DND-41 (cell line): Measurements from ENCODE around the gene HNF1B.

ENCODE experiments used
- ATAC-seq: fragments of 200-7000 bp; cut with Tn5 transposase; 3 replicates; pipeline ENCODE4 v1.9.1; 2021; ENCODE audit warnings: low read depth; ENCODE audit not compliant: insufficient read depth
- DNase-seq: peaks from one replicate; pipeline ENCODE4 v3.0.0-alpha.2; 2020
- H2AFZ ChIP-seq: 2 replicates; pipeline ENCODE4 v1.6.0; 2012; ENCODE audit warnings: low read depth, low read length
- H3K27ac ChIP-seq: 2 replicates; pipeline ENCODE4 v1.5.1; 2012; ENCODE audit warnings: low read length, inconsistent platforms
- H3K27me3 ChIP-seq: fragments of 200-600 bp; sonication (generic); 2 replicates; pipeline ENCODE4 v1.6.0; 2012; ENCODE audit warnings: low read length, mild to moderate bottlenecking, inconsistent platforms; ENCODE audit not compliant: insufficient read depth, poor library complexity
- H3K36me3 ChIP-seq: 2 replicates; pipeline ENCODE4 v1.5.1; 2012; ENCODE audit warnings: low read length, inconsistent platforms; ENCODE audit not compliant: insufficient read depth
- H3K4me1 ChIP-seq: 2 replicates; pipeline ENCODE4 v1.5.1; 2012; ENCODE audit warnings: mild to moderate bottlenecking, low read length; ENCODE audit not compliant: insufficient read depth
- H3K4me2 ChIP-seq: 2 replicates; pipeline ENCODE4 v1.6.0; 2012; ENCODE audit warnings: mild to moderate bottlenecking, moderate library complexity, low read length, inconsistent platforms; ENCODE audit not compliant: insufficient read depth
- H3K4me3 ChIP-seq, 2 experiments: fragments of 200-600 bp in 1 of 2; shearing (Covaris generic) in 1 of 2; 2 replicates each; pipeline ENCODE4 v1.5.1; 2012 to 2016; ENCODE audit warnings: inconsistent platforms in 2 of 2, low read length in 2 of 2, mild to moderate bottlenecking in 2 of 2, low read depth in 1 of 2, moderate library complexity in 1 of 2
- H3K79me2 ChIP-seq: 2 replicates; pipeline ENCODE4 v1.6.0; 2012; ENCODE audit warnings: low read length, inconsistent platforms; ENCODE audit not compliant: insufficient read depth
- H3K9ac ChIP-seq: 2 replicates; pipeline ENCODE4 v1.6.0; 2012; ENCODE audit warnings: low read depth, mild to moderate bottlenecking, inconsistent platforms, low read length, moderate library complexity
- H3K9me3 ChIP-seq: 2 replicates; pipeline ENCODE4 v1.5.1; 2012; ENCODE audit warnings: low read length, moderate library complexity, mild to moderate bottlenecking, inconsistent platforms; ENCODE audit not compliant: insufficient read depth, severe bottlenecking
- H4K20me1 ChIP-seq: 2 replicates; pipeline ENCODE4 v1.6.0; 2012; ENCODE audit warnings: low read length; ENCODE audit not compliant: insufficient read depth
- EZH2 ChIP-seq: IDR thresholded peaks from 3 replicates; pipeline ENCODE4 v1.6.1; 2012; ENCODE audit warnings: borderline replicate concordance, low read depth, mild to moderate bottlenecking, moderate library complexity, low read length, inconsistent platforms; ENCODE audit not compliant: severe bottlenecking
- TF ChIP-seq, protein P1 (sequence below): IDR thresholded peaks from 2 replicates; pipeline ENCODE4 v1.5.1; 2012; ENCODE audit warnings: borderline replicate concordance, low read length, moderate library complexity, mild to moderate bottlenecking; ENCODE audit not compliant: poor library complexity, severe bottlenecking; ENCODE audit errors: extremely low read depth

Gene HNF1B

DNA sequence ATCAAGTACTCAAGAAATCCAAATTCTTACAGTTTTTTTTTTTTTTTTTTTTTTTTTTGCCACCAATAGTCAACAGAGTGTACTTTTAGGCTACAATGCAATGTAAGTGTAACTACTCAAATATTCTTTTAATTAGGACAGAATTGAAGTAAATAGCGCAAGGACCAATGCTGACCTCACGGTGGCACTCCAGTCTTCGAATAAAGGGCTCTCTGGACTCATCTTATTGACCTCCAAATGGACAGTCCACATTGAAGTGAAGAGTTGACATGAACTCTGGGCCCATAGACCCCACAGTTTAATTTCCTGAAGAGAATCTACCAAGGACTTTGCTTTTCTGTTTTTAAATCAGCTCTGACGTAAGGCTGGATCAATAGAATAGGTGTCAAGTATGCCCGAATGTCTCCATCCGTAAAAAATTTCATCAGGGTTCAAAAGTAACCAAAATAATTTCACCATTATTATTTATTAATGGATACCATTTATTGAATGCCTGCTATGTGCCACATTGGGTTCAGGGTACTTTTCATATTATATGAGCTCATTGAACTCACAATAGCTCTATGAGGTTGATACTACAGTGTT, 94.3 kb downstream of the HNF1B start:
- H3K4me3 ChIP-seq: no peak overlapping the region
- H2AFZ ChIP-seq: no peak overlapping the region
- H3K79me2 ChIP-seq: no peaks in the 10 kb centered on the region
- TF ChIP-seq, protein P1, sequence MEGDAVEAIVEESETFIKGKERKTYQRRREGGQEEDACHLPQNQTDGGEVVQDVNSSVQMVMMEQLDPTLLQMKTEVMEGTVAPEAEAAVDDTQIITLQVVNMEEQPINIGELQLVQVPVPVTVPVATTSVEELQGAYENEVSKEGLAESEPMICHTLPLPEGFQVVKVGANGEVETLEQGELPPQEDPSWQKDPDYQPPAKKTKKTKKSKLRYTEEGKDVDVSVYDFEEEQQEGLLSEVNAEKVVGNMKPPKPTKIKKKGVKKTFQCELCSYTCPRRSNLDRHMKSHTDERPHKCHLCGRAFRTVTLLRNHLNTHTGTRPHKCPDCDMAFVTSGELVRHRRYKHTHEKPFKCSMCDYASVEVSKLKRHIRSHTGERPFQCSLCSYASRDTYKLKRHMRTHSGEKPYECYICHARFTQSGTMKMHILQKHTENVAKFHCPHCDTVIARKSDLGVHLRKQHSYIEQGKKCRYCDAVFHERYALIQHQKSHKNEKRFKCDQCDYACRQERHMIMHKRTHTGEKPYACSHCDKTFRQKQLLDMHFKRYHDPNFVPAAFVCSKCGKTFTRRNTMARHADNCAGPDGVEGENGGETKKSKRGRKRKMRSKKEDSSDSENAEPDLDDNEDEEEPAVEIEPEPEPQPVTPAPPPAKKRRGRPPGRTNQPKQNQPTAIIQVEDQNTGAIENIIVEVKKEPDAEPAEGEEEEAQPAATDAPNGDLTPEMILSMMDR: peak; percentile 12
- no peak for TF ChIP-seq EZH2
- H3K36me3 ChIP-seq: no peaks in the 10 kb centered on the region
- peaks cover 45% of the 10 kb centered on the region for H3K27me3 ChIP-seq
- H3K4me1 ChIP-seq: no peaks in the 10 kb centered on the region
- H4K20me1 ChIP-seq: no peaks in the 10 kb centered on the region
- no peaks in the 10 kb centered on the region for H3K9me3 ChIP-seq
- ATAC-seq: no peak
- no peak overlapping the region for H3K27ac ChIP-seq
- H3K4me2 ChIP-seq: no peak overlapping the region
- H3K9ac ChIP-seq: no peak overlapping the region
- no peak for DNase-seq

DNA sequence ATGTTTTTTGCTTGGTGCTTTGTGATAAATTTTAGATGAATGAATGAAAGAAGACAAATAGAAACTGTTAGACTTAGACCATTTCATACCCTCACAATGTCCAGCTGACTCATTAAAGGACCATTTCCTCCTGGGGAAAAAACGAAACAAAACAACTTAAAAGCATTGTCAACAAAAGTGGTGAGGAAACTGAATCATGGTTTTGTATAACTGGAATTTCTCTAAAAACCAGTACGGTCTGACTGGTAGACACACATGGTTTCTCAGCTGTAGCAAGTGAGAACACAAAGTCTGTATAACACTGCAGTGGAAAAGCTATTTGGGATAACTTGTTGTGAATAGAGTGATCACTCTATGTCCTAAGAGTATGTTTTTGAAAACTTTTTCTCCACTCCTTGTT, 96.3 kb downstream of the HNF1B start:
- Histone ChIP-seq H3K9ac (no peak overlapping the region), H3K79me2 (peaks cover under 1% of the 10 kb centered on the region; the same call in 1 of the 2 replicates), H3K27me3 (peaks cover 43% of the 10 kb centered on the region), H3K4me1 (peaks cover 4% of the 10 kb centered on the region), H3K9me3 (no peaks in the 10 kb centered on the region), H3K36me3 (no peaks in the 10 kb centered on the region), H3K4me3 (no peak overlapping the region), H3K27ac (no peak overlapping the region), H3K4me2 (no peak overlapping the region), H2AFZ (no peak overlapping the region), H4K20me1 (no peaks in the 10 kb centered on the region)
- TF ChIP-seq, protein P1: no peak
- no peak for TF ChIP-seq EZH2
- ATAC-seq (no peak), DNase-seq (no peak)

DNA sequence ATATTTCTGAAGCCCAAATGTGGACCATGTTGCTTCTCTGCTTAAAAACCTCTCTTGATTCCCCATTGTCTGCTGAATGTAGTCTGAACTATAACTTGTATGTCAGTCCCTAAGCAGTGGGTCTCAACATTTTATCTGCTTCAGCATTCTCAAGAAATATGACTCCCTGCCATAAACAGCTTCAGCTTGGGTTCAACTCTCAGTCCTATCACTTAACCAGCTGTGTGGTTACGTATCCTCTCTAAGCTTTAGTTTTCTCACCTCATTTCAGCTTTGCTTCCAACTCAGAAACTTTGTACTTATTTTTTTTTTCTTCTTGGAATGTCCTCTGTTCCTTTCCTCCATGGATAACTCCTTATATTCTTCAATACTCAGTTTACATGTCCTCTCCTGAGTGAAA, 97.0 kb downstream of the HNF1B start:
- H3K4me3 ChIP-seq: no peak overlapping the region
- H3K9ac ChIP-seq: no peak overlapping the region
- H3K4me2 ChIP-seq: no peak overlapping the region
- peaks cover 7% of the 10 kb centered on the region for H3K4me1 ChIP-seq
- ATAC-seq: no peak
- peaks cover 43% of the 10 kb centered on the region for H3K27me3 ChIP-seq
- H3K79me2 ChIP-seq: peaks cover 8% of the 10 kb centered on the region
- DNase-seq: no peak
- H4K20me1 ChIP-seq: no peaks in the 10 kb centered on the region
- no peak overlapping the region for H3K27ac ChIP-seq
- no peak overlapping the region for H2AFZ ChIP-seq
- TF ChIP-seq EZH2: no peak
- TF ChIP-seq, protein P1: no peak
- no peaks in the 10 kb centered on the region for H3K9me3 ChIP-seq
- no peaks in the 10 kb centered on the region for H3K36me3 ChIP-seq
